HCT116 (cell line): ENCODE measurements around the gene CDV3. TPM values are rescaled to one million over a fixed set of nuclear protein-coding genes. Genes with fewer than 3 reads are reported as not detected.

Experiments
- ATAC-seq: fragments of 200-7000 bp; cut with Tn5 transposase; 2 replicates; pipeline ENCODE4 v1.9.1; 2020; ENCODE audit warnings: mild to moderate bottlenecking, moderate library complexity
- BruUV-seq: library from RNA; stranded (reverse); fragments of 400-500 nt; replicated peaks from 2 replicates; lab custom pipeline; 2021; lab: Mats Ljungman, UMichigan
- CTCF ChIA-PET: fragments of 300-600 bp; sonication (Branson Sonifier 250); formaldehyde crosslinking; loops from one replicate; lab custom pipeline; 2021; ENCODE audit warnings: antibody characterized with exemption; lab: Charles Lee
- POLR2A ChIA-PET: fragments of 300-600, 350-600 bp; sonication (Branson Sonifier 250); formaldehyde crosslinking; loops from one replicate; lab custom pipeline; 2021; ENCODE audit warnings: antibody characterized with exemption; lab: Charles Lee
- RAD21 ChIA-PET, 2 experiments: fragments of 300-600 bp; sonication (Branson Sonifier 250); formaldehyde crosslinking; loops; one replicate each; lab custom pipeline; 2023; ENCODE audit warnings: low total read pairs in 2 of 2; ENCODE audit not compliant: uncharacterized antibody in 2 of 2, unreplicated experiment in 2 of 2, low non-redundant PET in 1 of 2; lab: Charles Lee
- DNase-seq: peaks from one replicate; pipeline ENCODE4 v3.0.0-alpha.2; 2010; ENCODE audit warnings: low read depth, low spot score
- H2AFZ ChIP-seq: fragments of 200-600 bp; shearing (Covaris generic), sonication (generic); 2 replicates; pipeline ENCODE4 v1.6.1; 2017; ENCODE audit warnings: low read depth, mixed run types, mixed read lengths, antibody characterized with exemption, low read length; ENCODE audit not compliant: poor library complexity, severe bottlenecking
- H3K27ac ChIP-seq: 2 replicates; pipeline ENCODE4 v1.5.1; 2012; ENCODE audit warnings: low read depth, low read length
- H3K27me3 ChIP-seq: fragments of 200-600 bp; sonication (generic); 2 replicates; pipeline ENCODE4 v1.6.1; 2016; ENCODE audit warnings: mixed run types, low read length, mixed read lengths; ENCODE audit not compliant: insufficient read depth
- H3K36me3 ChIP-seq, 2 experiments: fragments of 200-500 bp in 1 of 2; fragments of 200-600 bp in 1 of 2; sonication (Bioruptor generic) in 1 of 2; sonication (generic) in 1 of 2; 2 replicates each; pipeline versions ENCODE4 v1.5.1 to v1.6.1; 2014 to 2016; ENCODE audit warnings: low read length in 2 of 2, inconsistent platforms in 1 of 2, mixed read lengths in 1 of 2, mixed run types in 1 of 2; ENCODE audit not compliant: insufficient read depth in 2 of 2, control insufficient read depth in 1 of 2
- H3K4me1 ChIP-seq, 2 experiments: fragments of 200-600 bp in 1 of 2; sonication (generic) in 1 of 2; 2 replicates each; pipeline versions ENCODE4 v1.5.1 to v1.6.1; 2012 to 2017; ENCODE audit warnings: low read length in 2 of 2, inconsistent platforms in 1 of 2, mild to moderate bottlenecking in 1 of 2, mixed read lengths in 1 of 2, mixed run types in 1 of 2, moderate library complexity in 1 of 2; ENCODE audit not compliant: insufficient read depth in 2 of 2, control insufficient read depth in 1 of 2
- H3K4me2 ChIP-seq: fragments of 200-600 bp; sonication (generic); 2 replicates; pipeline ENCODE4 v1.6.1; 2017; ENCODE audit warnings: mixed run types, low read length, mixed read lengths
- H3K4me3 ChIP-seq, 2 experiments: fragments of 200-600 bp in 1 of 2; sonication (generic) in 1 of 2; replicated peaks in 1 of 2; 2 replicates each; pipeline ENCODE4 v1.5.1; 2011 to 2016; ENCODE audit warnings: low read length in 2 of 2, control low read depth in 1 of 2, low read depth in 1 of 2, mild to moderate bottlenecking in 1 of 2, mixed read lengths in 1 of 2, mixed run types in 1 of 2
- H3K79me2 ChIP-seq: fragments of 200-600 bp; sonication (generic); 2 replicates; pipeline ENCODE4 v1.6.1; 2017; ENCODE audit warnings: mild to moderate bottlenecking, mixed run types, low read length, moderate library complexity, mixed read lengths; ENCODE audit not compliant: insufficient read depth
- H3K9ac ChIP-seq: fragments of 200-600 bp; sonication (generic); 2 replicates; pipeline ENCODE4 v1.6.1; 2016; ENCODE audit warnings: low read length, mixed read lengths
- H3K9me2 ChIP-seq: fragments of 200-600 bp; sonication (generic), shearing (Covaris generic); 2 replicates; pipeline ENCODE4 v1.6.1; 2017; ENCODE audit warnings: mixed run types, mild to moderate bottlenecking, moderate library complexity; ENCODE audit not compliant: insufficient read depth
- H3K9me3 ChIP-seq, 2 experiments: fragments of 200-500 bp in 1 of 2; fragments of 200-600 bp in 1 of 2; sonication (Bioruptor generic) in 1 of 2; sonication (generic) in 1 of 2; 2 replicates each; pipeline ENCODE4 v1.6.1; 2014 to 2017; ENCODE audit warnings: low read length in 2 of 2, mixed read lengths in 2 of 2, inconsistent platforms in 1 of 2, low read depth in 1 of 2, mild to moderate bottlenecking in 1 of 2, mixed run types in 1 of 2, moderate library complexity in 1 of 2; ENCODE audit not compliant: control insufficient read depth in 1 of 2, insufficient read depth in 1 of 2
- H4K20me1 ChIP-seq: fragments of 200-600 bp; sonication (generic), shearing (Covaris generic); 2 replicates; pipeline ENCODE4 v1.6.1; 2017; ENCODE audit warnings: mixed run types, mild to moderate bottlenecking, moderate library complexity; ENCODE audit not compliant: insufficient read depth
- CBX3 ChIP-seq: IDR thresholded peaks from 2 replicates; pipeline ENCODE4 v1.6.1; 2012; ENCODE audit warnings: low read depth
- ELF1 ChIP-seq: IDR thresholded peaks from 2 replicates; pipeline ENCODE4 v1.6.1; 2012; ENCODE audit warnings: low read depth, borderline replicate concordance
- EZH2 ChIP-seq: fragments of 200-600 bp; sonication (generic); IDR thresholded peaks from 2 replicates; pipeline ENCODE4 v1.6.1; 2017; ENCODE audit warnings: antibody characterized with exemption, mixed run types
- POLR2A ChIP-seq: IDR thresholded peaks from 2 replicates; pipeline ENCODE4 v1.7.0; 2011; ENCODE audit warnings: borderline replicate concordance; ENCODE audit not compliant: insufficient read depth, insufficient read length; ENCODE audit errors: extremely low read depth
- RAD21 ChIP-seq: IDR thresholded peaks from 2 replicates; pipeline ENCODE4 v1.6.1; 2012; ENCODE audit warnings: low read depth, mild to moderate bottlenecking
- SP1 ChIP-seq: IDR thresholded peaks from 2 replicates; pipeline ENCODE4 v1.6.1; 2012; ENCODE audit warnings: low read depth
- SRF ChIP-seq: IDR thresholded peaks from 2 replicates; pipeline ENCODE4 v1.6.1; 2012; ENCODE audit warnings: low read depth
- ZFX ChIP-seq: fragments of 450-650 bp; IDR thresholded peaks from 2 replicates; pipeline ENCODE4 v1.6.1; 2017
- intact Hi-C: fragments of 100-400 bp; cut with micrococcal nuclease; formaldehyde crosslinking; loops from 2 replicates; pipeline ENCODE4 v1.10.0; 2022
- total RNA-seq: library from RNA; stranded (reverse); gene quantifications from one replicate; pipeline ENCODE4 v1.2.1, GENCODE V29; 2021; ENCODE audit not compliant: unreplicated experiment
- TF ChIP-seq, protein P1 (sequence below): IDR thresholded peaks from 2 replicates; pipeline ENCODE4 v1.6.1; 2011; ENCODE audit warnings: mild to moderate bottlenecking, low read length, moderate library complexity; ENCODE audit not compliant: insufficient replicate concordance; ENCODE audit errors: extremely low read depth
- TF ChIP-seq, protein P2 (sequence below), 3 experiments: fragments of 200-600 bp in 1 of 3; sonication (generic) in 1 of 3; IDR thresholded peaks in 2 of 3; conservative IDR thresholded peaks in 1 of 3; 2 replicates each; pipeline ENCODE4 v1.5.1; 2012 to 2017; ENCODE audit warnings: low read depth in 2 of 3, low read length in 2 of 3, antibody characterized with exemption in 1 of 3, borderline replicate concordance in 1 of 3, control low read depth in 1 of 3, mild to moderate bottlenecking in 1 of 3, mixed read lengths in 1 of 3, mixed run types in 1 of 3, moderate library complexity in 1 of 3; ENCODE audit not compliant: insufficient read depth in 1 of 3

Gene CDV3
- total RNA-seq, 1 experiment from 2014 or later = 153 TPM

DNA sequence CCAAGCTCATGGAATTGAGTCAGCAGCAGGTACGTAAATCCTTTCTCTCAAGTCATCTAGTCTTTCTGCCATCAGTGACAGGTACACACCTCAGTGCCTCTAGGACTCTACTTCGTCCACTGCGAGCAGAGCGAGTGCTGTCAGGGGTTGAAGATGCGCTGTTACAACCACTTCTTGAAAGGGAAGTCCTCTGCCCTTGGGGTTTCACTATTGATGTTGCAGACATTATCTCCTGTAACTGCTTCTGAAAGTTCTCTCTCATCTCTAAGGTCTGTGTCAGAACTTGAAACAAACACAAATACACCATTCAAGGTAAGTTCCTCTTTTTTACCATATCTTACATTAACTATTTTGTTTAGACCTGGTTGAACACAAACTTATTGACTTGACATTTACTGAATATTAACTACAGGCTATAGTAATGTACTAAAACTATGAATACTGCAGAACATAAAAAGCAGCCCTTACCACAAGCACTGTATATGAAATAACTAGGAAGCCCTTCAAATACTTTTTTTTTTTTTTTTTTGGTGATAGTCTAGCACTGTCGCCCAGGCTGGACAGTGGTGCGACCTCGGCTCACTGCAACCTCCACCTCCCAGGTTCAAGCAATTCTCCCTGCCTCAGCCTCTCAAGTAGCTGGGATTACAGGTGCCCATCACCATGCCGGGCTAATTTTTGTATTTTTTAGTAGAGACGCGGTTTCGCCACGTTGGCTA lies 46.7 kb downstream of the CDV3 start:
- peaks cover 38 to 39% of the 10 kb centered on the region in 2 experiments for H3K36me3 ChIP-seq
- POLR2A ChIA-PET = no interaction called here

More for the DNA sequence above, 46.7 kb downstream of the CDV3 start:
- Histone ChIP-seq H3K79me2 (no peaks in the 10 kb centered on the region), H3K27ac (no peak overlapping the region), H3K4me2 (no peak overlapping the region), H3K9ac (no peak overlapping the region), H3K9me2 (no peaks in the 10 kb centered on the region), H2AFZ (no peak overlapping the region), H3K27me3 (no peaks in the 10 kb centered on the region), H3K9me3 (no peaks in the 10 kb centered on the region), H3K4me3 (no peak overlapping the region), H4K20me1 (no peaks in the 10 kb centered on the region), H3K4me1 (no peaks in the 10 kb centered on the region)
- no peak for DNase-seq
- CTCF ChIA-PET = no interaction called here
- no peak for TF ChIP-seq SRF
- TF ChIP-seq ELF1 = no peak
- TF ChIP-seq ZFX = no peak
- TF ChIP-seq, protein P1, sequence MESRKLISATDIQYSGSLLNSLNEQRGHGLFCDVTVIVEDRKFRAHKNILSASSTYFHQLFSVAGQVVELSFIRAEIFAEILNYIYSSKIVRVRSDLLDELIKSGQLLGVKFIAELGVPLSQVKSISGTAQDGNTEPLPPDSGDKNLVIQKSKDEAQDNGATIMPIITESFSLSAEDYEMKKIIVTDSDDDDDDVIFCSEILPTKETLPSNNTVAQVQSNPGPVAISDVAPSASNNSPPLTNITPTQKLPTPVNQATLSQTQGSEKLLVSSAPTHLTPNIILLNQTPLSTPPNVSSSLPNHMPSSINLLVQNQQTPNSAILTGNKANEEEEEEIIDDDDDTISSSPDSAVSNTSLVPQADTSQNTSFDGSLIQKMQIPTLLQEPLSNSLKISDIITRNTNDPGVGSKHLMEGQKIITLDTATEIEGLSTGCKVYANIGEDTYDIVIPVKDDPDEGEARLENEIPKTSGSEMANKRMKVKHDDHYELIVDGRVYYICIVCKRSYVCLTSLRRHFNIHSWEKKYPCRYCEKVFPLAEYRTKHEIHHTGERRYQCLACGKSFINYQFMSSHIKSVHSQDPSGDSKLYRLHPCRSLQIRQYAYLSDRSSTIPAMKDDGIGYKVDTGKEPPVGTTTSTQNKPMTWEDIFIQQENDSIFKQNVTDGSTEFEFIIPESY = no peak
- no peak for TF ChIP-seq SP1
- TF ChIP-seq, protein P2, sequence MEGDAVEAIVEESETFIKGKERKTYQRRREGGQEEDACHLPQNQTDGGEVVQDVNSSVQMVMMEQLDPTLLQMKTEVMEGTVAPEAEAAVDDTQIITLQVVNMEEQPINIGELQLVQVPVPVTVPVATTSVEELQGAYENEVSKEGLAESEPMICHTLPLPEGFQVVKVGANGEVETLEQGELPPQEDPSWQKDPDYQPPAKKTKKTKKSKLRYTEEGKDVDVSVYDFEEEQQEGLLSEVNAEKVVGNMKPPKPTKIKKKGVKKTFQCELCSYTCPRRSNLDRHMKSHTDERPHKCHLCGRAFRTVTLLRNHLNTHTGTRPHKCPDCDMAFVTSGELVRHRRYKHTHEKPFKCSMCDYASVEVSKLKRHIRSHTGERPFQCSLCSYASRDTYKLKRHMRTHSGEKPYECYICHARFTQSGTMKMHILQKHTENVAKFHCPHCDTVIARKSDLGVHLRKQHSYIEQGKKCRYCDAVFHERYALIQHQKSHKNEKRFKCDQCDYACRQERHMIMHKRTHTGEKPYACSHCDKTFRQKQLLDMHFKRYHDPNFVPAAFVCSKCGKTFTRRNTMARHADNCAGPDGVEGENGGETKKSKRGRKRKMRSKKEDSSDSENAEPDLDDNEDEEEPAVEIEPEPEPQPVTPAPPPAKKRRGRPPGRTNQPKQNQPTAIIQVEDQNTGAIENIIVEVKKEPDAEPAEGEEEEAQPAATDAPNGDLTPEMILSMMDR (IDR thresholded peaks at IDR 0.05 in 2 of 3, conservative IDR thresholded peaks at IDR 0.05 in 1 of 3; ENCODE audit: borderline replicate concordance in 1 of 3, insufficient read depth in 1 of 3, low read depth in 2 of 3, low read length in 2 of 3) = no peak
- no peak for TF ChIP-seq CBX3
- no peak for TF ChIP-seq RAD21
- TF ChIP-seq EZH2 = no peak
- no peak for TF ChIP-seq POLR2A
- no TSS peak for BruUV-seq
- intact Hi-C loops = no loop called here
- RAD21 ChIA-PET = no interaction called here
- no peak for ATAC-seq
